H1 (cell line): ENCODE data around the gene TFE3. TPM values are rescaled to one million over a fixed set of nuclear protein-coding genes. Genes with fewer than 3 reads are reported as not detected.

Experiments
- HDAC2 ChIP-seq, 2 experiments: fragments of 300-600 bp in 1 of 2; sonication (generic) in 1 of 2; IDR thresholded peaks; 2 replicates each; pipeline ENCODE4 v1.6.1; 2011 to 2012; ENCODE audit warnings: low read depth in 2 of 2, low read length in 2 of 2, mild to moderate bottlenecking in 2 of 2, moderate library complexity in 2 of 2, borderline replicate concordance in 1 of 2, inconsistent platforms in 1 of 2
- POLR2AphosphoS5 ChIP-seq: IDR thresholded peaks from 2 replicates; pipeline ENCODE4 v1.6.1; 2011; ENCODE audit warnings: low read depth, low read length
- RFX5 ChIP-seq: IDR thresholded peaks from 2 replicates; pipeline ENCODE4 v1.6.1; 2011; ENCODE audit warnings: low read depth, low read length, improper control_type of control experiment, borderline replicate concordance
- RNF2 ChIP-seq: fragments of 200-900, 300-1000 bp; sonication (generic); IDR thresholded peaks from 2 replicates; pipeline ENCODE4 v1.7.1; 2016; ENCODE audit warnings: borderline replicate concordance, low read depth, mild to moderate bottlenecking, antibody characterized with exemption, low read length; ENCODE audit not compliant: poor library complexity, severe bottlenecking; ENCODE audit errors: missing control alignments
- polyA plus RNA-seq, 7 experiments: library from polyadenylated mRNA; depleted of rRNA in 3 of 7; stranded (reverse) in 5 of 7; unstranded in 2 of 7; fragments of >200 nt in 5 of 7; fragments of 200-250 nt in 2 of 7; gene quantifications; 1 replicate in 5 of 7; 2 replicates in 1 of 7; 4 replicates in 1 of 7; pipeline versions ENCODE4 v1.2.1 to v1.2.3, GENCODE V29; 2011 to 2013; ENCODE audit warnings: missing spikeins in 2 of 7, mixed read lengths in 2 of 7
- total RNA-seq: library from RNA; stranded (reverse); fragmentation: NEBNext Ultra II Directional; extraction: Animal tissue kit (Norgen Biotek cat#: 25700); gene quantifications from 2 replicates; pipeline ENCODE4 v1.2.1, GENCODE V29; 2021

TFE3 gene
- total and polyA plus RNA-seq, 2 of the 8 experiments (the other 6 are each of a cell fraction or from before 2014, with no cell fraction given): 33.7 to 52.9 TPM

GRCh38 chrX:49089553-49089952 is 46.4 kb upstream of the TFE3 start (continued):
- TF ChIP-seq POLR2AphosphoS5 (no peak), RNF2 (no peak), HDAC2 (IDR thresholded peaks at IDR 0.05; ENCODE audit: borderline replicate concordance in 1 of 2, low read depth in 2 of 2, low read length in 2 of 2) (no peak), RFX5 (no peak)
- TF ChIP-seq, all 59 proteins: peak for 0
